SU-DHL-6 (cell line): ENCODE data around the gene NCS1.

Experiments used
- H2AFZ ChIP-seq: fragments of 200-600 bp; sonication (generic); 2 replicates; pipeline ENCODE4 v1.6.1; 2014; ENCODE audit warnings: low read depth, mild to moderate bottlenecking, moderate library complexity, mixed read lengths, antibody characterized with exemption, low read length; ENCODE audit not compliant: severe bottlenecking
- H3F3A ChIP-seq: fragments of 200-600 bp; shearing (Covaris generic); 2 replicates; pipeline ENCODE4 v1.6.0; 2016; ENCODE audit warnings: antibody characterized with exemption, mild to moderate bottlenecking; ENCODE audit not compliant: insufficient read depth
- H3K27ac ChIP-seq: fragments of 200-600 bp; sonication (generic); 2 replicates; pipeline ENCODE4 v1.5.1; 2016; ENCODE audit warnings: low read depth, mild to moderate bottlenecking, low read length, moderate library complexity, mixed read lengths
- H3K27me3 ChIP-seq: fragments of 200-600 bp; sonication (generic), shearing (Covaris generic); 2 replicates; pipeline ENCODE4 v1.6.0; 2014; ENCODE audit warnings: mild to moderate bottlenecking, low read length
- H3K36me3 ChIP-seq: fragments of 200-600 bp; sonication (generic); 2 replicates; pipeline ENCODE4 v1.6.1; 2014; ENCODE audit warnings: mild to moderate bottlenecking, low read length, mixed read lengths
- H3K4me2 ChIP-seq: fragments of 300-600, 200-600 bp; shearing (Covaris generic), sonication (generic); 2 replicates; pipeline ENCODE4 v1.6.0; 2014; ENCODE audit warnings: low read length, low read depth, mild to moderate bottlenecking; ENCODE audit not compliant: poor library complexity, severe bottlenecking
- H3K4me3 ChIP-seq: fragments of 200-600 bp; sonication (generic); 2 replicates; pipeline ENCODE4 v1.5.1; 2014; ENCODE audit warnings: antibody characterized with exemption, low read length, mild to moderate bottlenecking, mixed read lengths; ENCODE audit not compliant: insufficient read depth, poor library complexity, severe bottlenecking
- H3K79me2 ChIP-seq: fragments of 200-600 bp; sonication (generic); 2 replicates; pipeline ENCODE4 v1.6.1; 2014; ENCODE audit warnings: mild to moderate bottlenecking, low read length, moderate library complexity; ENCODE audit not compliant: insufficient read depth
- H3K9ac ChIP-seq: fragments of 200-600 bp; sonication (generic); 2 replicates; pipeline ENCODE4 v1.7.0; 2014; ENCODE audit warnings: mild to moderate bottlenecking, low read length
- H3K9me2 ChIP-seq: fragments of 200-600 bp; sonication (generic); replicated peaks from 2 replicates; pipeline ENCODE4 v1.6.1; 2014; ENCODE audit warnings: low read length; ENCODE audit not compliant: insufficient read depth
- H3K9me3 ChIP-seq: fragments of 200-600 bp; sonication (generic); 2 replicates; pipeline ENCODE4 v1.6.1; 2014; ENCODE audit warnings: low read length, mixed read lengths; ENCODE audit not compliant: insufficient read depth
- H4K20me1 ChIP-seq: fragments of 200-600 bp; sonication (generic); 2 replicates; pipeline ENCODE4 v1.6.1; 2014; ENCODE audit warnings: low read depth, mild to moderate bottlenecking, antibody characterized with exemption, low read length, moderate library complexity, mixed read lengths
- CTCF ChIP-seq: fragments of 200-600 bp; sonication (generic); IDR thresholded peaks from one replicate; pipeline ENCODE4 v1.5.1; 2017; ENCODE audit warnings: antibody characterized with exemption, mild to moderate bottlenecking, low read length, moderate library complexity; ENCODE audit not compliant: insufficient read depth, poor library complexity, severe bottlenecking
- EZH2phosphoT487 ChIP-seq: fragments of 200-600 bp; sonication (generic), shearing (Covaris generic); conservative IDR thresholded peaks from 2 replicates; pipeline ENCODE4 v1.6.1; 2018; ENCODE audit warnings: mild to moderate bottlenecking, antibody characterized with exemption, low read length, moderate library complexity, mixed read lengths

NCS1 gene

DNA sequence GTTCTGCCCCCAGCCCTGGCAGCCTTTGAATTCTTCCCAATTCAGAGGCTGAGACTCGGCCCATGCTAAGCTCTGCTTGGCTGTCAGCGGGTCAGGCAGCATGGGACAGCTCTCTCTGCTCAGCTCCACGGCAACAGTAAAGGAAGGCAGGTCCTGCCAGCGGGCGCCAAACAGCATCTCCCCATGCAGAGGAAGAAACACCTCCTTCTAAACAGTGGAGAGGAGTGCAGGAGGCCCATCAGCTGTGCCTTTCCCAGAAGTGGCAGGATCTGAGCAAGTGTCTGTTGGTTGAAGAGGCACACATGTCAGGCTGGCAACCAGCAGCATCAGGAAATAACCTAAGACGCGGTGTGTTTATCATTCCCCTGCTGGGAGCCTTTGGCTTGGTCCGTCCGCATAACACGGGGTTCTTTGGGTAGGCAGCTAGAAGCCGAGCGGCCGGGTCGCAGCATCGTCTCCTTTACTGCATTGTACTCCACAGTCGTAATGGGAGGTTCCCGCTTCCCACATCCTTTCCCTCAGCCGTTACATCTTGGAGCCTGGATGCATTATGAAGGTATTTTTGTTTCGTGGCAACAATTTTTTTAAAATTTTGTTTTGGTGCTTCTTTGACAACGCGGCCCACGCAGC is 42.7 kb upstream of the NCS1 start:
- H3K27me3 ChIP-seq: no peaks in the 10 kb centered on the region
- peaks cover 19% of the 10 kb centered on the region for H3F3A ChIP-seq
- H4K20me1 ChIP-seq: no peaks in the 10 kb centered on the region
- no peak overlapping the region for H2AFZ ChIP-seq
- no peaks in the 10 kb centered on the region for H3K79me2 ChIP-seq
- H3K9me2 ChIP-seq: no peaks in the 10 kb centered on the region
- no peak overlapping the region for H3K4me3 ChIP-seq
- H3K9me3 ChIP-seq: no peaks in the 10 kb centered on the region
- H3K27ac ChIP-seq: peak overlapping the region; percentile 88
- no peaks in the 10 kb centered on the region for H3K36me3 ChIP-seq
- TF ChIP-seq EZH2phosphoT487 (no peak), CTCF (no peak)
- no peak overlapping the region for H3K4me2 ChIP-seq
- peak overlapping the region; percentile 51; the same call in 1 of the 2 replicates for H3K9ac ChIP-seq

DNA sequence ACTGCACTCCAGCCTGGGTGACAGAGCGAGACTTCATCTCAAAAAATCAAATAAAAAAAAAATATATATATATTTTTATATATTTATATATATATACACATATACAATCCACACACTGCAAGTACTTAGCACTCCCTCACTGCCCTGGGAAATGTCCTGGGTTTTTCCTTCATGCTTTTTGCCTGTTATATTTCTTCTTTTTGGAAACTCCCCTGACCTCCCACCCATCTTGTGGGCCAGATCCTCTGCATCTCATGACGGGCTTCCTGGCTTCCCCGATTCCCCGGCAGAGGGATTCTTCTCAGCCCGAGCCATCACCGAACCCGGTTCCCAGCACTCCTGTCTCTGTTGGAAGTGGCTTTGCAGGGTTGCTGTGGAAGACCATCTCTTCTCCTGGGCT is 39.5 kb upstream of the NCS1 start:
- no peak for TF ChIP-seq EZH2phosphoT487
- no peak for TF ChIP-seq CTCF
- peaks cover 8% of the 10 kb centered on the region for H3F3A ChIP-seq

DNA sequence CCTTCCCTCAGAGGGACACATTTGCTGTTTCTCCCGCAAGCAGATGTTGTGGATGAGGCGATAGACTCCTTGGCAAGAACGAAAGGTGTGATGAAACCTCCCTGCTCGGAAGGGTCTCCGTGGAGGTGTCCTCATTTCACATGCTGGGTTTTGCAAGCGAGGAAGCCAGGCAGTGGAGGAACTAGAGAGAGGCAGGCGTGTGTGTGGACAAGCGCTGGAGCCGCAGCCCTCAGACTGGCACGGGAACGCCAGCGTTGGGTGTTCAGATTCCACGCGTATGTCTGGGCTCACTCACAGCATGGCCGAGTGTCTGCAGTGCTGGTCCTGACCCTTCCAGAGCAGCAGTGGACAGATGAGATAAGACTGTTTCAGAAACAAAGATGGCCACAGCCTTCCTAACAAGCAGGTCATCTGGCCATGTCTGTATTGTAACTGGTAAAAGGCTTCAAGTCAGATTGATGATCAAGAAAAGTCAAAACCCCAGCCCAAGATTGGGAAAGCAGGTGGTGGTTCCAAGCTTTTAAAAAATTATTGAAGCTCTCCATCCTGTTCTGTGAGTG is 35.0 kb upstream of the NCS1 start:
- H3K9me2 ChIP-seq: no peaks in the 10 kb centered on the region
- no peaks in the 10 kb centered on the region for H3K36me3 ChIP-seq
- H4K20me1 ChIP-seq: no peaks in the 10 kb centered on the region
- no peaks in the 10 kb centered on the region for H3K9me3 ChIP-seq
- no peak overlapping the region for H3K4me2 ChIP-seq
- H3F3A ChIP-seq: no peaks in the 10 kb centered on the region
- TF ChIP-seq EZH2phosphoT487 (no peak), CTCF (no peak)
- H3K4me3 ChIP-seq: no peak overlapping the region
- no peak overlapping the region for H2AFZ ChIP-seq
- H3K79me2 ChIP-seq: no peaks in the 10 kb centered on the region
- H3K9ac ChIP-seq: no peak overlapping the region
- H3K27ac ChIP-seq: no peak overlapping the region
- no peaks in the 10 kb centered on the region for H3K27me3 ChIP-seq

More for the DNA sequence above, 39.5 kb upstream of the NCS1 start:
- H3K9me3 ChIP-seq: no peaks in the 10 kb centered on the region
- no peaks in the 10 kb centered on the region for H3K36me3 ChIP-seq
- H3K9ac ChIP-seq: no peak overlapping the region
- H3K27me3 ChIP-seq: no peaks in the 10 kb centered on the region
- no peak overlapping the region for H2AFZ ChIP-seq
- no peaks in the 10 kb centered on the region for H4K20me1 ChIP-seq
- no peaks in the 10 kb centered on the region for H3K9me2 ChIP-seq
- H3K4me3 ChIP-seq: no peak overlapping the region
- no peak overlapping the region for H3K27ac ChIP-seq
- no peaks in the 10 kb centered on the region for H3K79me2 ChIP-seq
- H3K4me2 ChIP-seq: no peak overlapping the region
